GM12891 (cell line): ENCODE measurements around the gene FSTL1.

ENCODE experiments used
- DNase-seq: peaks from one replicate; pipeline ENCODE4 v3.0.0; 2011; ENCODE audit warnings: low spot score; ENCODE audit not compliant: insufficient read length
- FAIRE-seq: peaks from 2 replicates; lab custom pipeline; 2011; peaks lifted over from hg19 to GRCh38; lab: Jason Lieb, UNC
- PAX5 ChIP-seq: IDR thresholded peaks from 2 replicates; pipeline ENCODE4 v1.6.1; 2011; ENCODE audit warnings: low read length, moderate library complexity, mild to moderate bottlenecking; ENCODE audit not compliant: insufficient read depth, severe bottlenecking
- POLR2A ChIP-seq: IDR thresholded peaks from 2 replicates; pipeline ENCODE4 v1.6.1; 2011; ENCODE audit warnings: low read depth, low read length, control low read depth
- POLR2AphosphoS5 ChIP-seq: IDR thresholded peaks from 2 replicates; pipeline ENCODE4 v1.6.1; 2011; ENCODE audit warnings: low read depth, low read length, control low read depth
- POU2F2 ChIP-seq: IDR thresholded peaks from 2 replicates; pipeline ENCODE4 v1.6.1; 2011; ENCODE audit warnings: low read depth, mild to moderate bottlenecking, control low read depth, low read length, moderate library complexity
- SPI1 ChIP-seq: IDR thresholded peaks from 2 replicates; pipeline ENCODE4 v1.6.1; 2011; ENCODE audit warnings: low read depth, low read length, control low read depth
- TAF1 ChIP-seq: IDR thresholded peaks from 2 replicates; pipeline ENCODE4 v1.6.1; 2011; ENCODE audit warnings: low read depth, low read length, control low read depth

FSTL1 gene

DNA sequence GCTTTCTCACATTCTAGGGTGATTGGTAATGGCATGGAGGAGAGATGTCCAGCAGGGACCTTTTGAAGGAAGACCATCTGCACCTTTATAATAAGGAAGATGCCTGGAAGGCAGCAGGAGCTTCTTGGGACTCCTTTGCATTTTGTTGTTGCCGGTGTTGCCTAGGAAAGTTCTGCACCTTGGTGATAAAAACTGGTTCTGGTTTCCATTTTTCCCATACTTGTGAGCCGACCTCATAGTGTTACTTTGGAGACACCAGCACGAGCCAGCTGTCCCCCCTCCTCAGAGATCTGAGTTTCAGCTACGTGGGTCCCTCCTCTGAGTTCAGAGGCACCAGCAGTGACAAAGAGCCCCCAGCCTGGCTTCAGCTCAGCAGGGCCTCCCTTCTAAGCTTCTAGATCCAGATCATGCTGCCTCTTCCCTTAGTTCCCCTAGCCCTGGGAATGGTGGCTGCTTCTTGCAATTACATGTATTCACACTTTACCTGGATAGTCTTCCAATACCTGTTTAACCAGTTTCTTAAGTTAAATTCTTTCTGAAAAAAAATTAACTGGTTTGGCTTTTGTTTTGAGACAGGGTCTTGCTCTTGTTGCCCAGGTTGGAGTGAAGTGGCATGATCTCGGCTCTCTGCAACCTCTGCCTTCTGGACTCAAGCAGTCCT, 18.0 kb upstream of the FSTL1 start:
- no peak for TF ChIP-seq POLR2AphosphoS5
- TF ChIP-seq POU2F2 = no peak
- no peak for TF ChIP-seq PAX5
- no peak for TF ChIP-seq SPI1
- TF ChIP-seq TAF1 = no peak
- no peak for TF ChIP-seq POLR2A
- DNase-seq (no peak), FAIRE-seq (no peak)

DNA sequence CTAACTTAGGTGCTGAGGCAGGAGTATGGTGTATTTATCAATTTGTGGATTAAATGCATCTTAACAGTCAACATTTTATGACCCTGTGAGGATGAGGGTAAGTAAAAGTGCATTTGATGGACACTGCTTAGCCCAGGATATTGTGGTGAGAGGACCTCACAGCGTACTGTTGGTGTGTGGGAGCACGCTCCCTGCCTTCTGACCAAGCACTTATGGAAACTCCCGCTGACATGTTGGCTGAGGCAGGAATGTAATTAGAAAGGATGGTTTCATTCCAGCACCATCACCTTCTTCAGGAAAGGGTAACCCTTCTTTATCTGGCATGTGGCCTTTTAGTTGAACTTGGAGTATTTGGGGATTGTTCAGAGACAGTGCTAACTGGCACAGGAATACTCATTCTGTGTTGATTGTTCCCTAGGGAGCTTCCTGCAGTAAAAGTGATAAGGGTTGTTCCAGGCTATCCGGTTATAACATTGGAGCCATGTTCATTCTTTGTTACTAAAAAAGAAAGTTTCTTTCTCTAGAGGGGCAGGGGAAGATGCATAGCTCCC, 11.7 kb upstream of the FSTL1 start:
- DNase-seq (no peak), FAIRE-seq (no peak)
- no peak for TF ChIP-seq SPI1
- TF ChIP-seq POLR2A = no peak
- TF ChIP-seq POLR2AphosphoS5 = no peak
- no peak for TF ChIP-seq PAX5
- TF ChIP-seq POU2F2 = no peak
- no peak for TF ChIP-seq TAF1

DNA sequence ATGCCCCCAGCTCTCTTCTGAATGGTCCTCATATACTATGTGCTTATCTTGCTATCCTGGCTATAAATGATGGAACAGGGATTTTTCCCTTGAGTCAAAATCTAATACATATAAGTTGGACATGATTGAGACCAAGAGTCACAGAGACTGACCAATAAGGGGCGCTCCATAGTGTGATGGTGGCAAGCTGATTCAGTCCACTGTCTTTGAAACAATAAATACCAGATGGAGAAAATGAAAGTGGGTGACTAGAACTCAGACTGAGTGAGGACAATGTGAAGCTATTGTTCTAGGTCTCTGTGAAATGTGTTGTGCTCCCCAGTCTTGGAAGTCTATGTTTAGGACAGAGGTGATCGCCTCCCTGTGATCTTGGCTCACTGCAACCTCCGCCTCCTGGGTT, 10.6 kb upstream of the FSTL1 start:
- TF ChIP-seq POLR2A (no peak), TAF1 (no peak), POLR2AphosphoS5 (no peak), PAX5 (no peak), SPI1 (no peak), POU2F2 (no peak)
- FAIRE-seq (no peak), DNase-seq (no peak)

DNA sequence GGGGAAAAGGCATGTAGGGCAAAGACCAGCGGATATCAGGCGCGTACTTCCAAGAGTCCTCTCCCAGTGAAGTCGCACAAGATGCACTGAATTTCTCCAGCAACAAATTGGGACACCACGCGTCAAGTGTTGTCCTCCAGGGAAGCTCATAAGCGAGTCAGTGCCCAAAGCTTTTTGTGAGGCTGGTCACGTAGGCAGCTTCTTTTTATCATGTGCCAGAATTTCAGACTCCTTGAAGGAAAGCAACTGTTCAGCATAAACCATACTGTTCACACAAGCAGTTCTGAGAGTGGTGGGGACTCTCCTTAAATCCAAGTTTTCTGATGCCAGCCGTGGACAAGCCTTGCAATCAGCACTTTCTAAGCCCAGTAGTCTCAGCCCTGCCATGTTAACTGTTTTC, 10.1 kb upstream of the FSTL1 start:
- TF ChIP-seq PAX5 (no peak), POLR2A (no peak), POU2F2 (no peak), SPI1 (no peak), POLR2AphosphoS5 (no peak), TAF1 (no peak)
- DNase-seq (no peak), FAIRE-seq (no peak)

DNA sequence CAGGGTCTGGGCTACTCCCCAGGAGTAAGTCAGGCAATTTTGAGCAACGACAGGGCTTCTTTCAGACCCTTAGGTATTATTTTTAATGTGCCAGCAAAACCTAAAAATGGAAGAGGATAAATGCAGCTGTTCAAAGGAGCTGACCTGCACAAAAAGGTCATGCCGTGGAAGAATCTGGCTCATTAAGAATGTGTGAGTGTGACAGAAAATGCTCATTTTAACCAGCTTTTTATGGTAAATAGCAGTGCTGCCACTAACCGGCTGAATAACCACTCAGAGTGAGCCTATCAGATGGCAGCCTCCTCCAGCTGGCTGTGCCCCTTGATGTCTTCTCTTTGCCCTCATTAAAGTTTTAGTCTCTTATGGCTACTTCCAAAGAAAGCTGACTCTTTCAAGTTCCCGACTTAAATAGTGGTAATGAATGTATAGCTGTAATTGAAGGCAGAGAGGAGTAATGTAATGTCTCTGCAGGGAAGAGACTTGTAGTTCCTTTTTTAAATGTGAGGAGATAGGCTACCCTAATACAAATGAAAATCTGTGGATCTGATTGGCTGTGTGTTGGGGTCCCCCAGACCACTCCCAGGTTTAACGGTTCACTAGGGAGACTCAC, 9.5 kb upstream of the FSTL1 start:
- no peak for DNase-seq
- TF ChIP-seq POLR2AphosphoS5 = no peak
- no peak for TF ChIP-seq POU2F2
- no peak for TF ChIP-seq TAF1
- TF ChIP-seq PAX5 = no peak
- TF ChIP-seq POLR2A = no peak
- no peak for TF ChIP-seq SPI1
- FAIRE-seq = no peak

DNA sequence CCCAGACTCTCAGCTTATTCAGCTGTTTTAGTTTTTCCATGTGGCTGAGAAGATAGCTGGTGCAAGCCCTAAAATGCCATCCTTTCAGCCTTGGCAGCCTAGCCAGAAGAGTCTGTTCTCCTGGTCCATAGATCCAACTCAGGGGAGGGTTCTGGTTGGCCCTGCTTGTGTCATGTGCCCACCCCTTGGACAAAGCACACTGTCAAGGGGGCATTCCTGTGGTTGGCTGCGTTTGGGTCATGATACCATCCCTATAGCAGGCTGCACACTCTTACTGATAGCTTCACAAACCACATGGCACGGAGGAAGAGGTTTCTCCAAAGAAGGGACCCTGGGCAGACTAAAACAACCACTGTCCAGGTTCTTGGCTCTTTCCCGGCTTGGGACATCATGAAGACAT, 8.4 kb upstream of the FSTL1 start:
- no peak for FAIRE-seq

DNA sequence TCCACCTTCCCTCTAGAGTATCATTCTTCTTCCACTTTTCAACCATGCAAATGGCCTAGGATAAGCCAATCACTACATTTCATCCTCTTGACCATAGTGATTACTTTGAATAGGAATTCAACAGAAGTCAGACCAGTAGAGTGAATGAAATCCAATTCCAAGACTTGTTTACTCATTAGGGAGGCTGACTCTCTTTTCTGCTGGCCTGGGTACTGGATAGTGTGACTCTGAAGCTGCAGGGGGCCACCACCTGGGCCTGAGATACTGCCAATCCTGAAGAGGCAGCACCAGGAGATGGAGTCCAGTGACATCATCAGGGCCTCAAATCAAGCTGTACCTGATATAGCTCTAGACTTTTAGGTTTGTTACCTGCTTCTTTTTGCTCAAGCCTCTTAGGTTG, 7.0 kb upstream of the FSTL1 start:
- TF ChIP-seq TAF1 = no peak
- TF ChIP-seq POU2F2 = no peak
- TF ChIP-seq SPI1 = no peak
- TF ChIP-seq PAX5 = no peak
- TF ChIP-seq POLR2A = no peak
- no peak for TF ChIP-seq POLR2AphosphoS5
- DNase-seq (no peak), FAIRE-seq (no peak)

More for the DNA sequence above, 8.4 kb upstream of the FSTL1 start:
- DNase-seq = no peak
- TF ChIP-seq POU2F2 = no peak
- TF ChIP-seq TAF1 = no peak
- no peak for TF ChIP-seq POLR2AphosphoS5
- TF ChIP-seq SPI1 = no peak
- TF ChIP-seq PAX5 = no peak

DNA sequence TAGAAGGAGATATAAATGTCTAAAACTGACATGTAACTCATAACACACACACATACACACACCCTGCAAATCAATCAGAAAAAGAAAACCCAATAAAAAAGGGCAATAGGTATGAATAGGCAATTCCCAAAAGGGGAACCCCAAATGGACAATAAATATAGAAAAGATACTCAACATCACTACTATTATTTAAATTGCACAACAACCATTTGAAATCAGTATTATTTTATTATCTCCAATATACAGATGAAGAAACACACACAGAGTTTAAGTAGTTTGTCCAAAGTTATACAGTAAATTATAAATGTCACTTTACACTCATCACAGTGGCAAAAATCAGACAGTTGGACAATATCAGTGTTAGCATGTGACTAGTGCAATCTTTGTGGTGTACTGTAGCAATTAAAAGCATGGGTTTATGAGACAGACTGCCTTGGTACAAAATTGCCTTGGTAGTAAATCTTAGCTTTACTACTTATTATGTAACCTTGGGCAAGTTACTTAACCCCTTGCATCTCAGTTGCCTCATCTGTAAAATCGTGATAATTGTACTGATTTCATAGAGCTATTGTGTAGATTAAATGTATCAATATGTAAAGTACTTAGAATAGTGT, 3.4 kb upstream of the FSTL1 start:
- no peak for FAIRE-seq
- DNase-seq = no peak
- no peak for TF ChIP-seq POU2F2
- no peak for TF ChIP-seq TAF1
- TF ChIP-seq PAX5 = no peak
- TF ChIP-seq POLR2A = no peak
- TF ChIP-seq POLR2AphosphoS5 = no peak
- TF ChIP-seq SPI1 = no peak

DNA sequence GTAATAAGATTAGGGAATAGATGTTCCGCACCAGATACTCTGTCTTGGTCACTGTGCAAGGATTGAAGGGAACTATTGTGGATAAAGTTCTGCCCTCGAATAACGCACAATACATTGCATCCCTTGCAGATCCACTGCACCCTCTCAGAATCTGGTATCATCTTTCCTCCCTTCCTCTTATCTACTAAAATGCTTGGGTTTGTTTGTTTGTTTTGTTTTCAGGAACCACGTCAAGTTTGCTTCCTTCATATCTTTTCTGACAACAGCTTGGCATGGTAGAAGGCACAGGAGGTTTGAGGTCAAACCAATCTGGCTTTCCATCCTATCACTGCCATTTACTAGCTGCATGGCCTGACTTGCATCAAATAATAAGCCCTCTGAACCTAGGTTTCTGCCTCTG, 2.0 kb upstream of the FSTL1 start:
- FAIRE-seq = no peak
- no peak for DNase-seq
- no peak for TF ChIP-seq TAF1
- no peak for TF ChIP-seq PAX5
- no peak for TF ChIP-seq POLR2A
- TF ChIP-seq SPI1 = no peak
- TF ChIP-seq POU2F2 = no peak
- no peak for TF ChIP-seq POLR2AphosphoS5

DNA sequence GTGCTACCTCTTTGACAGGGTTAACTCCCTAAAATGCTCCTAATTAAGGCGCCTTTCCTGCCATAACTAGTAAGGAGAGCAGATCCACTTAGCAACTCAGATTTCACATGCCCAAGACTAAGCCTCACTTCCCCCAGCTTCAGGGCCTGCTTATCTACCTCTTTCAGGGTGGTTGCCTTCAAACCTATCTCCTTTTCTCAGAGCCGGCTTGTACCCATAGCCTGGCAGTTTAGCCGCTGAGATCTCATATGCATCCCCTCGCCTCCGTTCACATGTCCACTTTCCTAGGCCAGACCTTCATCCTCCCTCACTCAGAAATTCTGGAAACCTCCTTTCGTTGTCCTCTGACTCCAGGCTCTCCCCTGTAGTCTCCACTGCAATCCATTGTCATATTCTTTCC, 1.0 kb upstream of the FSTL1 start:
- FAIRE-seq = no peak
- no peak for TF ChIP-seq TAF1
- no peak for TF ChIP-seq POU2F2
- TF ChIP-seq POLR2A = no peak
- no peak for TF ChIP-seq PAX5
- TF ChIP-seq SPI1 = no peak
- no peak for TF ChIP-seq POLR2AphosphoS5

More for the DNA sequence above, 1.0 kb upstream of the FSTL1 start:
- DNase-seq = no peak
